ENCODE data around the gene CAV1. TPM values are rescaled to one million over a fixed set of nuclear protein-coding genes. Genes with fewer than 3 reads are reported as not detected.

The CAV1 gene
- total RNA-seq, 2 donors from 2014 or later: 396 to 398 TPM

GRCh38 chr7:116562529-116563121 is 37.8 kb downstream of the CAV1 start:
- Histone ChIP-seq H3K36me3 (peaks cover 35% of the 10 kb centered on the region), H3K27me3 (no peaks in the 10 kb centered on the region), H3K4me3 (no peak overlapping the region), H3K27ac (peak overlapping the region; percentile 13 to 26), H3K4me1 (peaks cover 0 to 20% of the 10 kb centered on the region in 2 donors), H3K9me3 (no peaks in the 10 kb centered on the region)
- no peak for TF ChIP-seq CTCF (IDR thresholded peaks at IDR 0.05)
- no peak for DNase-seq (ENCODE audit: low spot score)

- Histone ChIP-seq H3K36me3 (peaks cover 4% of the 10 kb centered on the region), H3K4me3 (no peak overlapping the region), H3K9me3 (no peaks in the 10 kb centered on the region), H3K27me3 (no peaks in the 10 kb centered on the region), H3K27ac (no peak overlapping the region), H3K4me1 (peaks cover 0 to 5% of the 10 kb centered on the region in 2 donors)
- DNase-seq (ENCODE audit: low spot score): no peak
- no peak for TF ChIP-seq CTCF (IDR thresholded peaks at IDR 0.05)
Observed at GRCh38 chr7:116565981-116566380, 41.1 kb downstream of the CAV1 start.

- H3K27ac ChIP-seq: no peak overlapping the region
- no peak overlapping the region for H3K4me3 ChIP-seq
- H3K36me3 ChIP-seq: no peaks in the 10 kb centered on the region
- TF ChIP-seq CTCF (IDR thresholded peaks at IDR 0.05): no peak
- no peak for DNase-seq (ENCODE audit: low spot score)
- no peaks in the 10 kb centered on the region for H3K27me3 ChIP-seq
- no peaks in the 10 kb centered on the region for H3K9me3 ChIP-seq
- peaks cover 0 to 10% of the 10 kb centered on the region in 2 donors for H3K4me1 ChIP-seq
Observed at GRCh38 chr7:116566666-116567065, 41.8 kb downstream of the CAV1 start.

GRCh38 chr7:116569737-116570136 is 44.9 kb downstream of the CAV1 start:
- no peaks in the 10 kb centered on the region for H3K36me3 ChIP-seq
- no peaks in the 10 kb centered on the region for H3K27me3 ChIP-seq
- peaks cover 0 to 26% of the 10 kb centered on the region in 2 donors for H3K4me1 ChIP-seq
- H3K27ac ChIP-seq: no peak overlapping the region
- no peaks in the 10 kb centered on the region for H3K9me3 ChIP-seq
- H3K4me3 ChIP-seq: no peak overlapping the region
- TF ChIP-seq CTCF (IDR thresholded peaks at IDR 0.05): no peak
- DNase-seq (ENCODE audit: low spot score): no peak

- no peaks in the 10 kb centered on the region for H3K36me3 ChIP-seq
Observed at GRCh38 chr7:116570306-116570705, 45.5 kb downstream of the CAV1 start.

More at GRCh38 chr7:116570306-116570705, 45.5 kb downstream of the CAV1 start:
- DNase-seq (ENCODE audit: low spot score): no peak
- no peak for TF ChIP-seq CTCF (IDR thresholded peaks at IDR 0.05)
- H3K4me3 ChIP-seq: no peak overlapping the region
- H3K4me1 ChIP-seq: peaks cover 0 to 28% of the 10 kb centered on the region in 2 donors
- H3K27me3 ChIP-seq: no peaks in the 10 kb centered on the region
- no peak overlapping the region for H3K27ac ChIP-seq
- H3K9me3 ChIP-seq: no peaks in the 10 kb centered on the region

Measured in right atrium auricular region (tissue), 2 donors.